ENCODE measurements around the gene SRSF9. TPM values are rescaled to one million over a fixed set of nuclear protein-coding genes. Genes with fewer than 3 reads are reported as not detected.
A peak's percentile ranks its signal among the peaks of the same experiment; 100 is the strongest.
"Not testable (repeated sequence)": the region's sequence is repeated elsewhere in the genome, so short reads cannot be mapped to it uniquely, and the experiment has no call there.

Gene SRSF9
- polyA plus RNA-seq, 3 donors: 68.8 to 95.0 (median 91.8) TPM

GRCh38 chr12:120462099-120462640 lies 7.4 kb downstream of the SRSF9 start:
- WGBS, 3 donors: 72 to 89% (median 83%) methylated on average over 3 of the region's 3 CpGs
- H3K27ac ChIP-seq (ENCODE audit: low read depth, low read length): no peak overlapping the region

DNA sequence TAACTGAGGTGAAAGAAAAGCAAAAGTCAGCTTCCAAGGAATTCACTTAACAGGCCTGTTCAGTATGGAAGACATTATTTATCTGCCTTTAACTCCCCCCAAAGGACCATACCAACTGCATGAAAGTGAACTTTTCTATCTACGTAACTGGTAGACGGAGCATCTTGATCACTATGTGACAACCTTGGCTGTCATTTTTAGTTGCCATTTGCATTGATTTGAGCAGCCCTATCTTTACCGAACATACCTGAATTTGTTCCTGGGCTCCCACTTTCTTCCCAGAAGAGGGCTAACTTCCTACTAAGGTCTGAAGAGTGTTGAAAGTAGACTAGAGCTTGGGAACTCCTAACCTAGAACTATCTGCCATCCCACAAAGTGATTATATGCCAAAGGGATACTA lies 9.4 kb downstream of the SRSF9 start:
- no peak overlapping the region for H3K27ac ChIP-seq (ENCODE audit: low read depth, low read length)
- 77 to 95% (median 87%) methylated on average over 3 of the region's 3 CpGs for WGBS, 3 donors

DNA sequence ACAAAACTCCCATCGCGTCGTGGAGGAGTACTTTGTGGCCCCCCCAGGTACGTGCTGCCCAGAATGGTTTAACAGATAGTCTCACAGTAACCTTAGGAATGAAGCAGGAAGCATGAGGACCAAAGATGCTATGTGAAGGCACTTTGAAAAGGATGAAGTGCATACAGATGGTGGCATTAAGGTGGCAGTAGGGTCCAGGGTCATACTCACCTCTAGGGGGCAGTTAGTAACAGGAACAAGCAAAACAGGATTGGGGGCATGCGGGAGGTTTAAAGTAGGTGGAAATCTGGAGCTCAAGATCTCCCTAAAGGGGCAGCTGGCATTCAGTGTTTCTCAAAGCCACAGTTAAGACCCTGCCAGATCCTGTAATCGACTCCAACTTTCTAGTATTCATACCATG lies 12.4 kb downstream of the SRSF9 start:
- no peak overlapping the region for H3K27ac ChIP-seq (ENCODE audit: low read depth, low read length)
- 71 to 82% (median 78%) methylated on average over 6 of the region's 6 CpGs for WGBS, 3 donors

- WGBS, 3 donors: 42 to 95% (median 93%) methylated on average over 7 of the region's 7 CpGs
- H3K27ac ChIP-seq (ENCODE audit: low read depth, low read length): no peak overlapping the region
Observed at GRCh38 chr12:120455302-120455701, 14.2 kb downstream of the SRSF9 start.

DNA sequence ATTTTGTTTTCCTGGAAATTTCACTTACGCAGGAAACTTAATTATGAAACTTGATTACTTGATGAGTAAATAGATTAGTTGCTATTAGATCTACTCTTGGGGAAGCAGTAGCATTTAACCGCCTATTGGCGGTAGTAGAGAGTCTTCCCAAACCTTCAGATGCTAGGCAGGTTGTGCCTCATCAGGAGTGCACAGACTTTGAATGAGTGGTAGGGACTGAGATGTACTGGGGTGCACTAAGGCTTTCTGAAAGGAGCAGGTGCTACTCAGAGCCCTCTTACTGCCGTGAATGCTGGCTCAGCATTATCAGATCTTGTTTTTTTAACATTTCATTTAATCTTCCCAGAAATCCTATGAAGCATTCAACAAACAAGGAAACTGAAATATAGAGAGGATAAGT lies 15.6 kb downstream of the SRSF9 start:
- 52 to 77% (median 76%) methylated on average over 4 of the region's 4 CpGs for WGBS, 3 donors
- no peak overlapping the region for H3K27ac ChIP-seq (ENCODE audit: low read depth, low read length)

GRCh38 chr12:120453060-120453750 lies 16.3 kb downstream of the SRSF9 start:
- 42 to 89% (median 87%) methylated on average over 3 of the region's 3 CpGs for WGBS, 3 donors
- H3K27ac ChIP-seq (ENCODE audit: low read depth, low read length): no peak overlapping the region

- 48 to 87% (median 81%) methylated on average over 5 of the region's 5 CpGs for WGBS, 3 donors
- H3K27ac ChIP-seq (ENCODE audit: low read depth, low read length): not testable (repeated sequence)
Observed at GRCh38 chr12:120452524-120452923, 17.0 kb downstream of the SRSF9 start.

- H3K27ac ChIP-seq (ENCODE audit: low read depth, low read length): no peak overlapping the region
- 89 to 95% (median 90%) methylated on average over 4 of the region's 4 CpGs for WGBS, 3 donors
Observed at GRCh38 chr12:120447992-120448391, 21.6 kb downstream of the SRSF9 start.

DNA sequence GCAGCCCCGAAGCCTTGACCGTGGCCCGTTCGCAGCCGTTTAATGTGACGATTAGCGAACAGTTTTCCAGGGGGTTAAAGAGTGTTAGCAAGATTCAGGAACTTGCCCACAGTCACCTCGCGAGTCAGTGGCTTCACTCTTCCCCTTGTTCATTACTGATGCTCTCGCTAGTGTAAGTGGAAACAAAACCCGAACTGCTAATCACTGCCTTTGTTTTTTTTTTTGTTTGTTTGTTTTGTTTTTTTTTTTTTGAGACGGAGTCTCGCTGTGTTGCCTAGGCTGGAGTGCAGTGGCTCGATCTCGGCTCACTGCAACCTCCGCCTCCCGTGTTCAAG lies 22.7 kb downstream of the SRSF9 start:
- WGBS, 3 donors: 3 to 9% (median 5%) methylated on average over 16 to 17 of the region's 17 CpGs

DNA sequence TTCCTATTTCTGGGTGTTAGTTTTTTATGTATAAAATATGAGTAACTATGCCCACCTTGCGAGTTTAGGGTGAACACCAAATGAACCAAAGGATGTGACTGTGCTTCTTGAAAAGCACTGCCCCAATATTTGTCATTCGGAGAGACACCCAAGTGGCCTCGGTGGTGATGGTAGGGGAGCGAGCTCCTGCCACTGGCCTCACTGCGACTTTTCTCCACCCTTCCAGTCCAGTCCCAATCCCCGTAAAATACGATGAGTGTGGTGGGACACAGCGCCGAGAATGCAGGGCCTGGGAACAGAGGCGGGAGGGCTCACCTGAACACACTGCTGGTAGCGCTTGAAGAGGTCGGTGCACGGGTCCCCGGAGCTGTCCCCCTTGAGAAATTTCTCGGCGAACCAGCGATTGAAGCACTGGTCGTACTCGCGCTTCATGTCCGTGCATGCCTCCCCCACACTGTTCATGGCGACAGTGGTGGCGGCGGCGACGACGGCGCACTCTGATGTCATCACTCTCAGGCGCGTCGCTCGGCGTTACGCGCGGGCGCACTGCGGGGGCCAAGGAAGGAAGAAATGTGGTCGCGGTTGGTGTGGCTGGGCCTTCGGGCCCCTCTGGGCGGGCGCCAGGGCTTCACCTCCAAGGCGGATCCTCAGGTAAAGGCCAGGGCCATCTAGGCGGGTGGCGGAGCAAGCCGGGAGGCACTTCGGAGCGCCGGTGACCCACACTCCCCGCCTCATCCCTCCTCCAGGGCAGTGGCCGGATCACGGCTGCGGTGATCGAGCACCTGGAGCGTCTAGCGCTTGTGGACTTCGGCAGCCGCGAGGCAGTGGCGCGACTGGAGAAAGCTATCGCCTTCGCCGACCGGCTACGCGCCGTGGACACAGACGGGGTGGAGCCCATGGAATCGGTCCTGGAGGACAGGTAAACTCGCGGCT lies 23.4 kb downstream of the SRSF9 start, which contains the start of the genes GATC and TRIAP1:
GATC (plus strand) TSS at position 534 of the 933 bp plus-strand sequence; CDS start at position 571, 37 bp downstream.
TRIAP1 (minus strand) TSS at position 474 of the 933 bp plus-strand sequence; CDS start at position 462, 12 bp downstream.
- peak within 1 kb of the TSS; percentile 89 for H3K27ac ChIP-seq (ENCODE audit: low read depth, low read length)
- 0% methylated on average over 72 to 73 of the region's 73 CpGs for WGBS, 3 donors

More for the DNA sequence above, 22.7 kb downstream of the SRSF9 start:
- peak overlapping the region; percentile 89 for H3K27ac ChIP-seq (ENCODE audit: low read depth, low read length)

DNA sequence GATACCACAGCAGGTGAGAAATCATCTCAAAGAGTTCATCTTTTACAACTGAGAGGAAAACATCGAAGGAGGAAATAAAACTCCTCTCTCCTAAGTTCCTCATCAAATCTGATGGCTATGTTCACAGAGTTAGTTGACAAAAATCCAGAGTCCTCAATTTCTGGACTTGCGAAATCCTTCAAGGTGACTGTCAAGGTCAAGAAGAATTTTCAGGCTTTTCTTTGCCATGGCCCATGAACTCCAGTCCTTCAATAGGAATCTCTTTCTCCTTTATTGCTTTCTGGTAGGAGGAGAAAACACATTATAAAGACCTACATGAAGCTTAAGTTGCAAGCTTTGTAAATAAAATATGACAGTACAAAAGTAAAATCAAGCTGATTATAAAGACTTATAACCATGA lies 24.9 kb downstream of the SRSF9 start:
- no peak overlapping the region for H3K27ac ChIP-seq (ENCODE audit: low read depth, low read length)
- WGBS, 3 donors: 63 to 94% (median 89%) methylated on average over 2 of the region's 2 CpGs

- no peak overlapping the region for H3K27ac ChIP-seq (ENCODE audit: low read depth, low read length)
- WGBS, 3 donors: 14 to 22% (median 15%) methylated on average over 6 of the region's 6 CpGs
Observed at GRCh38 chr12:120439646-120440247, 29.8 kb downstream of the SRSF9 start.

- no peak overlapping the region for H3K27ac ChIP-seq (ENCODE audit: low read depth, low read length)
- 23 to 45% (median 40%) methylated on average over 17 of the region's 17 CpGs for WGBS, 3 donors
Observed at GRCh38 chr12:120438495-120439198, 30.9 kb downstream of the SRSF9 start.

DNA sequence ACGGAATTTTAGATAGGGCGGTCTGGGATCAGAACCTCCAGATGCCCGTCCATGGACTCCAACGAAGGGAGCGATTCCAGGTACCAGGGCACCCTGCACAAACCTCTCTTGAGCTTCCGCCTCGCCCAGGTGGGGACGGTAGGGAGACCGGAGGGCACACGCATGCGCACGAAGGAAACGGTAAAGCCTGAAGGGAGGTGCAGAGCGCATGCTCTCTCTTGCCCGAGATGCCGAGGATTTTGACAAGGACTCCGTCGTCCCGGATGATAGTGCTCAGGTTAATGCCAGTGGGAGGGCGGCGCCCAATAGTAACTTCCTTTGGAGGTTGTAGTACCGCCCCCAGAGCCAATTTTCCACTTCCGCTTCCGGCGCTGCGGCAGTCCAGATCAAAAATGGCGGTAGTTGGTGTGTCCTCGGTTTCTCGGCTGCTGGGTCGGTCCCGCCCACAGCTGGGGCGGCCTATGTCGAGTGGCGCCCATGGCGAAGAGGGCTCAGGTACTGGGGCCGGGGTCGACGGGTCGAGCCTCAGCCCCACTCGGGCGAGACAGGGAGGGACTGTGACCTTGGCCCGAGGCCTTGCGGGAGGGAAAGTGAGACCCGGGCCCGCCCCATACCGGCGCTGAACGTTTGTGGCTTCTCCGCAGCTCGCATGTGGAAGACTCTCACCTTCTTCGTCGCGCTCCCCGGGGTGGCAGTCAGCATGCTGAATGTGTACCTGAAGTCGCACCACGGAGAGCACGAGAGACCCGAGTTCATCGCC lies 31.6 kb downstream of the SRSF9 start, which contains the start of gene COX6A1:
COX6A1 (plus strand) TSS at position 379 of the 760 bp plus-strand sequence; CDS start at position 393, 14 bp downstream.
- no peak within 1 kb of the TSS for H3K27ac ChIP-seq (ENCODE audit: low read depth, low read length)
- WGBS, 3 donors: 0 to 1% (median 0%) methylated on average over 58 to 59 of the region's 59 CpGs

DNA sequence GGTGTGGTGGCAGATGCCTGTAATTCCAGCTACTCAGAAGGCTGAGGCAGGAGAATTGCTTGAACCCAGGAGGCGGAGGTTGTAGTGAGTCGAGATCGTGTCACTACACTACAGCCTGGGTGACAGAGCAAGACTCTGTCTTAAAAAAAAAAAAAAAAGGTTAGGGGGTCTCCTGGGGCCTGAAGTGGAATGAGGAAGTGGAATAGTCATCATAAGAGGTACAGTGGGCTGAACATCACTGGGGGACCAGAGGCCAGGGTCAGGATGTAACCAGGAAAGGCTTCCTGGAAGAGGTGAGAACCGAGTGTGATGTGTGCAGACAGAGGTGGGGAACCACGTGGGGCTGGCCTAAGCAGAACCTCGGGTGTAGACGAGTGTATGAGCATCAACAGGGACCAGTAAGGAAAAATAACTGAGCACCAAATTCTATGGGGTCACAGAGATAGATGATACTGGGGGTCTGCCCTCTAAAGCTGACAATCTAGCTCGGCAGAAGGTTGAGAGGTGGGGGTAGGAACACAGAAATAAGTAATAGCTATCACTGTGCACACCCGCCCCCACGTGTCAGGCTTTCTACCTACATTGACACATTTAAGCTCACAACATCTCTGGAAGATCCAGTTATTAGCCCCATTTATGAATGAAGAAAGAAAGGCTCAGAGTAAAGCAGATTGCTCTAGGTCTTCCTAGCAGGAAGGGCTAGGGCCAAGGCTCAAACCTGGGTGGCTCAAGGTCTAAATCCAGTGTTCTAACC lies 36.6 kb downstream of the SRSF9 start:
- WGBS, 3 donors: 57 to 68% (median 59%) methylated on average over 10 of the region's 10 CpGs
- no peak overlapping the region for H3K27ac ChIP-seq (ENCODE audit: low read depth, low read length)

DNA sequence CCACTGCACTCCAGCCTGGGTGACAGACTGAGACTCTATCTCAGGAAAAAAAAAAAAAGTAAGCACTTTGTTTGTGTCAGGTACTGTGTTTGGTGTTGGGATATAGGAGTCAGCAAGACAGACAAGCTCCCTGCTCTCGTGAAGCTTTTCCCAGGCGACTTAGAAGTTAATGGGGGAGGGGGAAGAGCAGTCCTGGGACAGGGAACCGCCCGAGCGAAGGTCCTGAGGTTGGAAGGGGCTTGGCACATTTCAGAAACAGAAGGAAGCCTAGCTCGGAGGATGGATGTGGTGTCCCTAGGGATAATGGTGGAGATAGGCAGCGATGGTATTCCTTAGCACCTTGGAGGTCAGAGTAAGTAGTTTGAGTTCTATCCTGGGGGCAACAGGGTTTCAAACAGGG lies 40.2 kb downstream of the SRSF9 start:
- no peak overlapping the region for H3K27ac ChIP-seq (ENCODE audit: low read depth, low read length)
- 62 to 83% (median 62%) methylated on average over 7 of the region's 7 CpGs for WGBS, 3 donors

Measured in adipose tissue (tissue), 3 donors.